ENCODE data around the gene CXorf38. TPM values are rescaled to one million over a fixed set of nuclear protein-coding genes. Genes with fewer than 3 reads are reported as not detected.

Gene CXorf38
- total RNA-seq, 3 donors from 2014 or later, result 11.2 to 18.9 (median 18.2) TPM

DNA sequence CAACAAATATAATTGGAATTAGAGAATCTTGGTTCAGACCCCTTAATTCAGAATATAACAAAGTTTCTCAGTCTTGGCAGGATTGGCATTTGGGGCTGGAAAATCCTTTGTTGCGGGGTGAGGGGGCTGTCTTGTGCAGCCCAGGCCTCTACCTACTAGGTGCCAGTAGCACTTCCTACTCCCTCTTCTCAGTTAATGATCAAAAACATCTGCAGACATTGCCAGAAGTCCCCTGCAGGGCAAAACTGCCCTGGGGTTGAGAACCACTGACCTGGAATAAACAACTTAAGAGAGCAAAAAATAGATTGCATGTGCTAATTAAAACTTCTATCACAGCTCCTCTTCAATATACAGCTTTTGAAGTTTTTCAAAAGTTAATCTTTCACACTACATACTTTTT lies 36.7 kb upstream of the CXorf38 start:
- TF ChIP-seq, protein P1, sequence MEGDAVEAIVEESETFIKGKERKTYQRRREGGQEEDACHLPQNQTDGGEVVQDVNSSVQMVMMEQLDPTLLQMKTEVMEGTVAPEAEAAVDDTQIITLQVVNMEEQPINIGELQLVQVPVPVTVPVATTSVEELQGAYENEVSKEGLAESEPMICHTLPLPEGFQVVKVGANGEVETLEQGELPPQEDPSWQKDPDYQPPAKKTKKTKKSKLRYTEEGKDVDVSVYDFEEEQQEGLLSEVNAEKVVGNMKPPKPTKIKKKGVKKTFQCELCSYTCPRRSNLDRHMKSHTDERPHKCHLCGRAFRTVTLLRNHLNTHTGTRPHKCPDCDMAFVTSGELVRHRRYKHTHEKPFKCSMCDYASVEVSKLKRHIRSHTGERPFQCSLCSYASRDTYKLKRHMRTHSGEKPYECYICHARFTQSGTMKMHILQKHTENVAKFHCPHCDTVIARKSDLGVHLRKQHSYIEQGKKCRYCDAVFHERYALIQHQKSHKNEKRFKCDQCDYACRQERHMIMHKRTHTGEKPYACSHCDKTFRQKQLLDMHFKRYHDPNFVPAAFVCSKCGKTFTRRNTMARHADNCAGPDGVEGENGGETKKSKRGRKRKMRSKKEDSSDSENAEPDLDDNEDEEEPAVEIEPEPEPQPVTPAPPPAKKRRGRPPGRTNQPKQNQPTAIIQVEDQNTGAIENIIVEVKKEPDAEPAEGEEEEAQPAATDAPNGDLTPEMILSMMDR (IDR thresholded peaks at IDR 0.05), result no peak
- H3K4me1 ChIP-seq (ENCODE audit: low read depth), result no peaks in the 10 kb centered on the region
- no peak for DNase-seq
- no peak overlapping the region for H3K4me3 ChIP-seq
- no peak for ATAC-seq
- intact Hi-C loops (cut with DNase I, micrococcal nuclease), result no loop called here
- no peaks in the 10 kb centered on the region for H3K36me3 ChIP-seq (ENCODE audit: low read depth)
- H3K9me3 ChIP-seq, result no peaks in the 10 kb centered on the region

DNA sequence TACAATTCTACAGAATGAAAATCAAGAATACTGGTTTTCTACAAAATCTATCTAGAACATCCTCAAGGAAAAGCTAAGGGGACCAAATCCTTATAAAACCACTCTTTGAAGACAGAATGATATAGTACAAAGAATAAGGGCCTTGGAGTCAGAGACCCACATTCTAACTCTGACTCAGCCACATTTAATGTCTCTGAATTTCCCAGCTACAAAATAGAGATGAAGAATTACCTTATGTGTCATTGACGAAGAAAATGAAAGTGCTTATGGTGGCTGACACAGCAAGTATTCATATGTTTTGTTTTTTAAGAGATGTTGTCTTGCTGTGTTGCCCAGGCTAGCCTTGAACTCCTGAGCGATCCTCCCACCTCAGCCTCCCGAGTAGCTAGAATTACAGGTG lies 35.9 kb upstream of the CXorf38 start:
- Histone ChIP-seq H3K9me3 (no peaks in the 10 kb centered on the region), H3K4me3 (no peak overlapping the region), H3K36me3 (ENCODE audit: low read depth) (no peaks in the 10 kb centered on the region), H3K4me1 (ENCODE audit: low read depth) (no peaks in the 10 kb centered on the region)
- intact Hi-C loops (cut with DNase I, micrococcal nuclease), result no loop called here
- ATAC-seq, result no peak
- no peak for DNase-seq
- TF ChIP-seq, protein P1 (IDR thresholded peaks at IDR 0.05), result no peak

DNA sequence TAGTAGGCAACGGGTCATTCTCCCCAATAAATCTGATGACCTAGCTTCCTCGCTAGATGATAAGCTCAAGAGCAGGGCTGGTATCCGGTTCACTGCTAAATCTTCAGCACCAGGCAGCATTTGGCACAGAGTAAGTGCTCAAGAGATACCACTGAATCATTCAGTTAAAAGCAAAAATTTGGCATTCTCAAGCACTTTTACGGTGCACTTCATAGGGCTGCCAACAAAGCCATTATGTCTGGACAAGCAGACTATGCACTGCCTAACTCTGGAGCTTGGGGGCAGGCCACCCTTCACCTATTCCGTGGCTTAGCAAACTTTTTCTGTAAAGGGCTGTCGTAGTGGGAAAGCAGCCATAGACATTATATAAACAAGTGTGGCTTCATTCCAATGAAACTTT lies 23.8 kb upstream of the CXorf38 start:
- ATAC-seq (no peak), DNase-seq (no peak)
- intact Hi-C loops (cut with DNase I, micrococcal nuclease), result no loop called here
- no peaks in the 10 kb centered on the region for H3K36me3 ChIP-seq (ENCODE audit: low read depth)
- H3K4me3 ChIP-seq, result no peak overlapping the region
- TF ChIP-seq, protein P1 (IDR thresholded peaks at IDR 0.05), result no peak
- no peaks in the 10 kb centered on the region for H3K9me3 ChIP-seq
- H3K4me1 ChIP-seq (ENCODE audit: low read depth), result no peaks in the 10 kb centered on the region

DNA sequence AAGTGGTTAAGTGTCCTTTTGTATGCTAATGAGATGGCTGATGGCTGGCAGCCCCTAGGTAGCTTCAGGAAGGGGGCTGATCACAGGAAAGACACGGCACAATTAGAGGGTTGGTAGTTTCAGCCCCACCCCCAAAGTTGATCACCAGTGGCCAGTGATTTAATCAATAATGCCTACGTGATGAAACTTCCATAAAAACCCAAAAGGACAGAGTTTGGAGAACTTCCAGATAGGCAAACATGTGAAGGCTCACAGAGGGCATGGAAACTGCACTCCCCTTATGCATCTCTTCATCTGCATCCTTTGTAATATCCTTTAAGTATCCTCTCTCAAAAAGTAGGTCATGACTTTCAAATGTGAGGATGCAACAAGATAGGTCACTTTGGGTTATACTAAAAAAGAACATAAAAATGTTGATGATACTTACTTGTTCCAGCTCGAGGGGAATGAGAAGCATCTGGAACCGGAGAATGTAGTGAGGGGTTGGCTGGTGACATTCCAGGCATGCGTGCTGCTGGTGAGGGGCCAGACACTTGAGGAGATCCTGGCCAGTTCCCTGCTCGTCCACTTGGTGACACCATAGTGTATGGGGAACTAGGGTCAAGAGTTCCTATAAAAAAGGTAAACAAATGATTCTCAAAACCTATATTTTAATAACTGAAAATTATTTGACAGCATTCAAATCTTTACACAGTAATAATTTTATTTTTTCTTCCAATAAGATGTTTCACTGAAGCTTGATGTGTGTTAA lies 16.7 kb upstream of the CXorf38 start:
- no peaks in the 10 kb centered on the region for H3K4me1 ChIP-seq (ENCODE audit: low read depth)
- H3K9me3 ChIP-seq, result no peaks in the 10 kb centered on the region
- TF ChIP-seq, protein P1 (IDR thresholded peaks at IDR 0.05), result no peak
- no peak for DNase-seq
- intact Hi-C loops (cut with DNase I, micrococcal nuclease), result loop anchor here in 1 of 2 donors (10.0 kb wide), 1 partner anchor 451 kb away; no protein-coding TSS in a partner anchor
- no peak for ATAC-seq
- H3K36me3 ChIP-seq (ENCODE audit: low read depth), result no peaks in the 10 kb centered on the region
- no peak overlapping the region for H3K4me3 ChIP-seq

DNA sequence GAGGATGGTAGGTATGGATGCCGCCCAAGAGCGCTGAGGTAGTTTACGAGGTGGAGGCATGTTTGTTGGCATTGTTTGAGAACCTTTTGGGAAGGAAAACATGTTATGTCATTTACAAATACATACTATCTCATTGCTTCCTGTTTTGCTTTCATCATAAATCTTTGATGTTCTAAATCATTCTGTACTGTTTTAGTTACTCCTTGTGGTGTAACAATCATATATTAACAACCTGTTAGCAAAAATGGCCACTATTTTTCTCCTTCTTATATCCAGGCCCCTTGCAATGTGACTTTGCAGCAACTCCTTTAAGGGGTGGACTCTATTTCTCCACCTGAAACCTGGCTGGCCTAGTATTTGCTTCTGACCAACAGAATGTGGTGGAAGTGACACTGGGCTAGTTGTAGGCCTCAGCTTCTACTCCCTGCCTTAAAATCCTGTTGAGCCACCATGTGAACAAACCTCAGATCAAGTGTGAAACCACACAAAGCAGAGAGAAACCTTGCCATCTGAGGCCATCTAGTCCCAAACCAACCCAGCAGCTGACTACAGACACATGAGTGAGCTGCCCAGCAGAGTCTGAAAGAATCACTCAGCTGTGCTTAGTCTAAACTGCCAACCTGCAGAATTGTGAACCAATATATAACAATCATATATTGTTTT lies 15.8 kb upstream of the CXorf38 start:
- TF ChIP-seq, protein P1 (IDR thresholded peaks at IDR 0.05), result no peak
- H3K36me3 ChIP-seq (ENCODE audit: low read depth), result no peaks in the 10 kb centered on the region
- intact Hi-C loops (cut with DNase I, micrococcal nuclease), result loop anchor here in 1 of 2 donors (10.0 kb wide), 1 partner anchor 452 kb away; no protein-coding TSS in a partner anchor
- no peaks in the 10 kb centered on the region for H3K4me1 ChIP-seq (ENCODE audit: low read depth)
- H3K9me3 ChIP-seq, result no peaks in the 10 kb centered on the region
- ATAC-seq (no peak), DNase-seq (no peak)
- no peak overlapping the region for H3K4me3 ChIP-seq
